Mucosa of rectum (tissue), 2 donors: ENCODE data around the gene OPRD1.

Experiments used
- H3K27ac ChIP-seq, 2 donors: one replicate each; pipeline ENCODE4 v1.7.0; 2013; ENCODE audit warnings: inconsistent platforms in 2 of 2, low read depth in 2 of 2, low read length in 2 of 2
- H3K27me3 ChIP-seq, 2 donors: one replicate each; pipeline ENCODE4 v1.7.0; 2013; ENCODE audit warnings: low read length in 2 of 2; ENCODE audit not compliant: control insufficient read depth in 2 of 2, insufficient read depth in 2 of 2
- H3K36me3 ChIP-seq, 2 donors: one replicate each; pipeline ENCODE4 v1.7.0; 2013; ENCODE audit warnings: low read length in 2 of 2; ENCODE audit not compliant: control insufficient read depth in 2 of 2, insufficient read depth in 2 of 2
- H3K4me1 ChIP-seq, 2 donors: one replicate each; pipeline ENCODE4 v1.7.0; 2013; ENCODE audit warnings: low read length in 2 of 2, mild to moderate bottlenecking in 1 of 2; ENCODE audit not compliant: control insufficient read depth in 2 of 2, insufficient read depth in 2 of 2
- H3K4me3 ChIP-seq, 2 donors: one replicate each; pipeline ENCODE4 v1.7.0; 2013; ENCODE audit warnings: low read length in 2 of 2
- H3K9ac ChIP-seq, 2 donors: one replicate each; pipeline ENCODE4 v1.7.0; 2013; ENCODE audit warnings: low read length in 2 of 2, low read depth in 1 of 2, mild to moderate bottlenecking in 1 of 2
- H3K9me3 ChIP-seq, 2 donors: one replicate each; pipeline ENCODE4 v1.7.0; 2013; ENCODE audit warnings: low read length in 2 of 2; ENCODE audit not compliant: control insufficient read depth in 2 of 2
- donor health status: healthy.
- donor health status: Normal muscosa, but diverticular disease.

The OPRD1 gene

GRCh38 chr1:28878796-28879195, 66.8 kb downstream of the OPRD1 start:
- Histone ChIP-seq H3K9me3 (no peaks in the 10 kb centered on the region), H3K4me1 (peaks cover 3 to 5% of the 10 kb centered on the region in 2 donors), H3K4me3 (no peak overlapping the region), H3K9ac (no peak overlapping the region), H3K36me3 (no peaks in the 10 kb centered on the region), H3K27me3 (no peaks in the 10 kb centered on the region), H3K27ac (no peak overlapping the region)

GRCh38 chr1:28882009-28882628, 70.1 kb downstream of the OPRD1 start:
- H3K4me3 ChIP-seq = no peak overlapping the region

GRCh38 chr1:28883242-28883616, 71.3 kb downstream of the OPRD1 start:
- no peaks in the 10 kb centered on the region for H3K36me3 ChIP-seq
- H3K4me1 ChIP-seq = peaks cover 18 to 29% of the 10 kb centered on the region in 2 donors
- no peak overlapping the region for H3K9ac ChIP-seq
- H3K27ac ChIP-seq = no peak overlapping the region
- no peaks in the 10 kb centered on the region for H3K9me3 ChIP-seq
- no peaks in the 10 kb centered on the region for H3K27me3 ChIP-seq
- H3K4me3 ChIP-seq = no peak overlapping the region

More at GRCh38 chr1:28882009-28882628, 70.1 kb downstream of the OPRD1 start:
- no peaks in the 10 kb centered on the region for H3K27me3 ChIP-seq
- no peaks in the 10 kb centered on the region for H3K36me3 ChIP-seq
- no peaks in the 10 kb centered on the region for H3K9me3 ChIP-seq
- H3K4me1 ChIP-seq = peaks cover 15 to 22% of the 10 kb centered on the region in 2 donors
- peak overlapping the region in 1 of 2 donors; percentile 16 for H3K9ac ChIP-seq
- no peak overlapping the region for H3K27ac ChIP-seq

GRCh38 chr1:28885472-28885877, 73.5 kb downstream of the OPRD1 start:
- Histone ChIP-seq H3K4me3 (no peak overlapping the region), H3K27ac (no peak overlapping the region), H3K27me3 (no peaks in the 10 kb centered on the region), H3K36me3 (no peaks in the 10 kb centered on the region), H3K9ac (peak overlapping the region in 1 of 2 donors; percentile 20), H3K4me1 (peaks cover 20 to 29% of the 10 kb centered on the region in 2 donors), H3K9me3 (no peaks in the 10 kb centered on the region)

- Histone ChIP-seq H3K9ac (peak overlapping the region; percentile 52 to 94), H3K4me3 (peak overlapping the region; percentile 93 to 96), H3K27me3 (no peaks in the 10 kb centered on the region), H3K27ac (peak overlapping the region in 1 of 2 donors; percentile 65), H3K4me1 (peaks cover 20 to 29% of the 10 kb centered on the region in 2 donors), H3K36me3 (no peaks in the 10 kb centered on the region), H3K9me3 (no peaks in the 10 kb centered on the region)
These were observed 74.2 kb downstream of the OPRD1 start for GRCh38 chr1:28885977-28886730.

- peaks cover 20 to 29% of the 10 kb centered on the region in 2 donors for H3K4me1 ChIP-seq
- H3K9me3 ChIP-seq = no peaks in the 10 kb centered on the region
- H3K27ac ChIP-seq = peak overlapping the region; percentile 65 to 70
- H3K9ac ChIP-seq = peak overlapping the region; percentile 92 to 94
- no peaks in the 10 kb centered on the region for H3K36me3 ChIP-seq
- peak overlapping the region; percentile 93 to 96 for H3K4me3 ChIP-seq
- no peaks in the 10 kb centered on the region for H3K27me3 ChIP-seq
These were observed 74.9 kb downstream of the OPRD1 start for GRCh38 chr1:28886731-28887418.

- Histone ChIP-seq H3K36me3 (no peaks in the 10 kb centered on the region), H3K4me1 (peaks cover 17 to 26% of the 10 kb centered on the region in 2 donors), H3K27me3 (no peaks in the 10 kb centered on the region), H3K27ac (peak overlapping the region; percentile 65 to 70), H3K4me3 (peak overlapping the region; percentile 93 to 96), H3K9ac (peak overlapping the region; percentile 92 to 94), H3K9me3 (no peaks in the 10 kb centered on the region)
These were observed 75.5 kb downstream of the OPRD1 start for GRCh38 chr1:28887419-28887834.

- peak overlapping the region; percentile 92 to 94 for H3K9ac ChIP-seq
- H3K27ac ChIP-seq = no peak overlapping the region
- no peaks in the 10 kb centered on the region for H3K27me3 ChIP-seq
- peak overlapping the region; percentile 93 to 96 for H3K4me3 ChIP-seq
- peaks cover 17 to 26% of the 10 kb centered on the region in 2 donors for H3K4me1 ChIP-seq
- no peaks in the 10 kb centered on the region for H3K36me3 ChIP-seq
- no peaks in the 10 kb centered on the region for H3K9me3 ChIP-seq
These were observed 76.1 kb downstream of the OPRD1 start for GRCh38 chr1:28887835-28888682.

GRCh38 chr1:28888915-28889314, 76.9 kb downstream of the OPRD1 start:
- Histone ChIP-seq H3K36me3 (no peaks in the 10 kb centered on the region), H3K4me1 (peaks cover 17 to 26% of the 10 kb centered on the region in 2 donors), H3K27ac (no peak overlapping the region), H3K9ac (no peak overlapping the region), H3K27me3 (no peaks in the 10 kb centered on the region), H3K4me3 (no peak overlapping the region), H3K9me3 (no peaks in the 10 kb centered on the region)
